GM19043 (cell line): ENCODE results near the gene STARD8.
"Not testable (repeated sequence)": the region's sequence is repeated elsewhere in the genome, so short reads cannot be mapped to it uniquely, and the experiment has no call there.

Source experiments
- ATAC-seq: cut with Tn5 transposase; IDR thresholded peaks from one replicate; pipeline ENCODE4 v1.9.1; 2021; ENCODE audit warnings: low read depth; ENCODE audit not compliant: unreplicated experiment

The STARD8 gene

DNA sequence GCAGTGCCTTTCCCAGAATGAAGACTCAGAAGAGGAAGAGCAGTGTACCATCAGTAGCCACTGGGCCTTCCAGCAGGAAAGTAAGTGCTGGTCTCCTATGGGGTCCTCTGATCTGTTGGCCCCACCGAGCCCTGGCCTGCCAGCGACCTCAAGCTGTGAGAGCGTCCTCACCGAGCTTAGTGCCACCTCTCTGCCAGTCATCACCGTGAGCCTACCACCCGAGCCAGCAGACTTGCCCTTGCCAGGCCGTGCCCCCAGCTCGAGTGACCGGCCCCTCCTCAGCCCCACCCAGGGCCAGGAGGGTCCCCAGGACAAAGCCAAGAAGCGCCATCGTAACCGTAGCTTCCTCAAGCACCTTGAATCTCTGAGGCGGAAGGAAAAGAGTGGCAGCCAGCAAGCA lies 69.7 kb downstream of the STARD8 start:
- no peak for ATAC-seq

DNA sequence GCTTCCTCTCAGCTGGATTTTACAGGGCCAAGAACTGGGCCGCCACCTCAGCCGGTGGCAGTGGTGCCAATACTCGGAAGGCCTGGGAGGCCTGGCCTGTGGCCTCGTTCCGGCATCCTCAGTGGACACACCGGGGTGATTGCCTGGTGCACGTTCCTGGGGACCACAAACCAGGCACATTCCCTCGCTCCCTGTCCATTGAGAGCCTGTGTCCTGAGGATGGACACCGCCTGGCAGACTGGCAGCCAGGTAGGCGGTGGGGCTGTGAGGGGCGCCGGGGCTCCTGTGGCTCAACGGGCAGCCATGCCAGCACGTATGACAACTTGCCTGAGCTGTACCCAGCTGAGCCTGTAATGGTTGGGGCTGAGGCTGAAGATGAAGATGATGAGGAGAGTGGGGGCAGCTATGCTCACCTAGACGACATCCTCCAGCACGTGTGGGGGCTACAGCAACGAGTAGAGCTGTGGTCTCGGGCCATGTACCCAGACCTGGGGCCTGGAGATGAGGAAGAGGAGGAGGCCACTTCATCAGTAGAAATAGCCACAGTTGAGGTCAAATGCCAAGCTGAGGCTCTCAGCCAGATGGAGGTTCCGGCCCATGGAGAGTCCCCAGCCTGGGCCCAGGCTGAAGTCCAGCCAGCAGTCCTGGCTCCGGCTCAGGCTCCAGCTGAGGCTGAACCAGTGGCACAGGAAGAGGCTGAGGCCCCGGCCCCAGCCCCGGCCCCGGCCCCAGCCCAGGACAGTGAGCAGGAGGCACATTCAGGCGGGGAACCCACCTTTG lies 70.4 kb downstream of the STARD8 start:
- no peak for ATAC-seq

DNA sequence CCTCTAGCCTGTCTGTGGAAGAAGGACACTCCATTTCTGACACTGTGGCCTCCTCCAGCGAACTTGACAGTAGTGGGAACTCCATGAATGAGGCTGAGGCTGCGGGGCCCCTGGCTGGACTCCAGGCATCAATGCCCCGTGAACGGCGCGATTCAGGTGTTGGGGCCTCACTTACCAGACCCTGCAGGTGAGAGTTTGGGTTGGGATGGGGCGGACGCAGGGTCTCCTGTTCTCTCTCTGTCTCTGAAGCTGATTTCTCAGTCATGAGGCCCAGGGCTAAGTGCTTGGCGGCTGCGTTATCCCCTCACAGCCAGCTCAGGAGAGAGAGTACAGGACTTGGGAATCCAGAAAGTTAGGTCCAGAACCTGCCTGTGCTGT lies 71.0 kb downstream of the STARD8 start:
- no peak for ATAC-seq

DNA sequence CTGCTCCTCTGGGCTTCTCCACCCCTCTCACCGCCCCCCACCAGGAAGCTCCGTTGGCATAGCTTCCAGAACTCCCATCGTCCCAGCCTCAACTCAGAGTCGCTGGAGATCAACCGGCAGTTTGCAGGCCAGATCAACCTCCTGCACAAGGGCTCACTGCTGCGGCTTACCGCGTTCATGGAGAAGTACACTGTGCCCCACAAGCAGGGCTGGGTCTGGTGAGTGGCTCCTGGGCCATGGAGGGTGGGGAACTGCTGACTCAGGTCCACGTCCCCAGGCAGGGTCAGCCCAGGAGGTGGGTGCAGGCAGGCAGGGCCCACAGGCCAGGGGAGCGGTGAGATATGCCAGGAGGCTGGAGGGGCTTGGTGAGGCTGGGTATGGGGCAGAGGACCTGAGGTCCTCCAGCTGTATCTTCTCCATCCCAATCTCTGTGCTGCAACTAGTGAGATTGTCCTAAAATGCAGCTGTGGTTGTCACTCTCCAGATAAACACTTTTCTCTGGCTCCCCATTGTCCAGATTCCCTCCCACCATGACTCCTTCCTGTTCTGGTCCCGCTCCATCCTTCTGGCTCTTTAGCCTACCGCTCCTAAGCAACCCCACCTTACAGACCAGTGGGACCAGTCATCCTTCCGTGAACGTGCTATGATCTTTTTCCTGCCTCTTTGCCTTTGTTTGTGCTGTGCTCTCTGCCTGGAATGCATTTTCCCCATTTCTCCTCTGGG lies 71.9 kb downstream of the STARD8 start:
- ATAC-seq: no peak

DNA sequence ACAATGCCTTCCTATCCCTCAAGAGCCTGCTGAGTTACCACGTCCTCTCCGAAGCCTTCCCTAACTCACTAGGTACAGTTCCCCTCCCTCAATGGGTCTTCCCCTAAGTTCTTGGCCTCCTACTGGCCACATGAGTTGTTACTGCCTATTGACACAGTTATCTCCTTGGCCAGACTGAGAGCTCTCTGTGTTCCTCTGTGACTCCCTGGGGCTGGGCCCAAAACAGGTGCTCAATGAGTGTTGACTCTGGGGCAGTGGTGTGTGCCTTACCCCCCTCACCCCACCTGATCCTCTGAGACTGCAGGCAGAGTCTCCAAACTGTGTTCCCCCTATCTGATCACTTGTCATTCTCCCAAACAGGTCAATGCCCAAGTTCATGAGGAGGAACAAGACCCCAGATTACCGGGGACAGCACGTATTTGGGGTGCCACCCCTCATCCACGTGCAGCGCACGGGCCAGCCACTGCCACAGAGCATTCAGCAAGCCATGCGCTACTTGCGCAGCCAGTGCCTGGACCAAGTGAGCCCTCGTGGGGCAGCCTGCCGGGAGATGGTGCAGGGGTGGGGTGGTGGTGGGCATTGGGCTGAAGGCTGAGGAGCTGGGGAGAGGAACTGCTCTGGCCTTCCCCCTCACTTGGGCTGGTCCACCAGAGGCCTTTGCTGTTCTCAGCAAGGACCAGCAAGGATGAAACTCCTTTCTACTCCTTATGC lies 72.6 kb downstream of the STARD8 start:
- ATAC-seq: no peak

DNA sequence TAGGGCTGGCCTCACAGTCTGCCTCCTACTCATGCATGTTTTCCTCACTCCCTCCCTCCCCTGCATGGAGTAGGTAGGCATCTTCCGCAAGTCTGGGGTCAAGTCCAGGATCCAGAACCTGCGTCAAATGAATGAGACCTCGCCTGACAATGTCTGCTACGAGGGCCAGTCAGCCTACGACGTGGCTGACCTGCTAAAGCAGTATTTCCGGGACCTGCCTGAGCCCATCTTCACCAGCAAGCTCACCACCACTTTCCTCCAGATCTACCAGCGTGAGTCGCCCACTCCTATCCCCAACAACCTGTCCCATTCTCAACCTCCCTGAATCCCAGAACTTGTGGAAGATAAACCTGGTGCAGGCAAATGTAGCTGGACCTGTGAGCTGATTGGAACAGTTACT lies 73.4 kb downstream of the STARD8 start:
- no peak for ATAC-seq

DNA sequence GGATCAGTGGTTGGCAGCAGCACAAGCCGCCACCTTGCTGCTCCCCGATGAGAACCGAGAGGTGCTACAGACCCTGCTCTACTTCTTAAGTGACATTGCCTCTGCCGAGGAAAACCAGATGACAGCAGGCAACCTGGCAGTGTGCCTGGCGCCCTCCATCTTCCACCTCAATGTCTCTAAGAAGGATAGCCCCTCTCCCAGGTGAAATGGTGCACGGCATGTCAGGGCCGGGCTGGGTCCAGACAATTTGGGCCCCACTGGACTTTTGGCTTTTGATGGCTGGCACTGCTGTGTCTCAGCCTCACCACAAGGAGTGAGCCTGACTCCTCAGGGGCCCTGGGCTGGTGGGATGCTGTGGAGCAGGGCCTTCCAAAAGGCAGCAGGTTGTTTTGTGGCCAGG lies 74.1 kb downstream of the STARD8 start:
- no peak for ATAC-seq

DNA sequence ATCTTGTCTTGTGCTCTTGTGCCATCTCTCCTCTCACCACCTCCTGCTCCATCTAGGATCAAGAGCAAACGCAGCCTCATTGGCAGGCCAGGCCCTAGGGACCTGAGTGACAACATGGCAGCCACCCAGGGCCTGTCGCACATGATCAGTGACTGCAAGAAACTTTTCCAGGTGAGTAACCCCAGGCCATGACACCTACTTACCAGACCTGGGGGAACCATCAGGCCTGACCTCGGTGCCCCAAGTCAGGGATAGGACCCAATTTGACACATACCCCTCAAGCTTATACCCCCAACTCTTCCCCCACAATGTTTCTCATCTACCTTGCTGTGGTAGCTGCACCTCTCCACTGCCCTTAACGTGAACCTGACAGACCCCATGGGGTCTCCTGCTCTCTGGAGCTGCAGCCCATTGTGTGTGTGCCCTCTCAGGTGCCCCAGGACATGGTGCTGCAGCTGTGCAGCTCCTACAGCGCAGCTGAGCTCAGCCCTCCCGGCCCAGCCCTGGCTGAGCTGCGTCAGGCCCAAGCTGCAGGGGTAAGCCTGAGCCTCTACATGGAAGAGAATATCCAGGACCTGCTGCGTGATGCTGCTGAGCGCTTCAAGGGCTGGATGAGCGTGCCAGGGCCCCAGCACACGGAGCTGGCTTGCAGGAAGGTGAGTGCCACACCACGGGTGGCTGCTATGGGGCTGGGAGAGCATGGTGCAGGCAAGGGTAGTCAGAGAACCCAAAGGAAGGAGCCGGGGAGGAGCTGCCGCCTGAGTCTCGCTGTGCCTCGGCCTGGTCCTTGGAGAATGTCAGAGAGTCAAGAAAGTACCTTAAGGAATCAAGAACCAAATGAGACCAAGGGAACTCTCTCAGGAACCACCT lies 74.8 kb downstream of the STARD8 start:
- ATAC-seq: no peak

DNA sequence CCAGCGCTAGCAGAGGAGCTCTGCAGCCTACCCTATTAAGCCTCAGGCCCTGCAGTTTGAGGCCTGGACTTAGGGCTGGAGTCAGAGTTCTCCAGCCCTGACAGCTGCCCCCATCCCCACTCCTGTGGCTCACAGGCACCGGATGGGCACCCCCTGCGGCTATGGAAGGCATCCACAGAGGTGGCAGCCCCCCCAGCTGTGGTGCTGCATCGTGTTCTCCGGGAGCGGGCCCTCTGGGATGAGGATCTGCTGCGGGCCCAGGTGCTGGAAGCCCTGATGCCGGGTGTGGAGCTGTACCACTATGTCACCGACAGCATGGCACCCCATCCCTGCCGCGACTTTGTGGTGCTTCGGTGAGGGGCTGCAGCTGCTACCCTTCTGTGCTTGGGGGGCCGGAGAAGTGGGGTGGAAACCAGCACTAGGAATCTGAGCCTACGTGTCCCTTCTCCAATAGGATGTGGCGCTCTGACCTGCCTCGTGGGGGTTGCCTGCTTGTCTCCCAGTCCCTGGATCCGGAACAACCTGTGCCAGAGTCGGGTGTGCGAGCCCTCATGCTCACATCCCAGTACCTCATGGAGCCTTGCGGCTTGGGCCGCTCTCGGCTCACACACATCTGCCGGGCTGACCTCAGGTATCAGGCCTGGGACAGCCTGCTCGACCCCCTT lies 76.2 kb downstream of the STARD8 start:
- no peak for ATAC-seq

DNA sequence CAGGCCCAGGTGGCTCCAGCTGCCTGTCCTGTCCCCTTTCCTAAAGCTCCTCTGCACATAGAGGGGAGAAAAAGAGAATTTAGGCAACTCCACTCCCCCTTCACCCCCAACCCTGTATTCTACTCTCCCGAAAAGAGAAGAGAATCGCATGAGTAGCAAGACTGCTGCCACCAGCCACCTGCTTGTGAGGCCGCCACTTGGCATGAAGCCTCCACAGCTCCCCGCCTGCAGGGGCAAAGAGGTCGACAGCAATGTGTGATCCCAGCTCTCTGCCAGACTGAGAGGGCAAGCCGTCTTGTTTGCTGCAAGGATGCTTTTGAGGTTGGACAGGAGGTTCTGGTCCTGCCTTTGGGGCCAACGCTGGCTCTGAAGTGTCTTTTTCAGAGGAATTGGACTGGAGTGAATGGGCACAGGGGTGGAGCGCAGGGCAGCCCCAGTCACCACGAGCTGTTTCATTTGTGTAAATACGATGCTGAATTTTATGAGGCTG lies 77.1 kb downstream of the STARD8 start:
- no peak for ATAC-seq

DNA sequence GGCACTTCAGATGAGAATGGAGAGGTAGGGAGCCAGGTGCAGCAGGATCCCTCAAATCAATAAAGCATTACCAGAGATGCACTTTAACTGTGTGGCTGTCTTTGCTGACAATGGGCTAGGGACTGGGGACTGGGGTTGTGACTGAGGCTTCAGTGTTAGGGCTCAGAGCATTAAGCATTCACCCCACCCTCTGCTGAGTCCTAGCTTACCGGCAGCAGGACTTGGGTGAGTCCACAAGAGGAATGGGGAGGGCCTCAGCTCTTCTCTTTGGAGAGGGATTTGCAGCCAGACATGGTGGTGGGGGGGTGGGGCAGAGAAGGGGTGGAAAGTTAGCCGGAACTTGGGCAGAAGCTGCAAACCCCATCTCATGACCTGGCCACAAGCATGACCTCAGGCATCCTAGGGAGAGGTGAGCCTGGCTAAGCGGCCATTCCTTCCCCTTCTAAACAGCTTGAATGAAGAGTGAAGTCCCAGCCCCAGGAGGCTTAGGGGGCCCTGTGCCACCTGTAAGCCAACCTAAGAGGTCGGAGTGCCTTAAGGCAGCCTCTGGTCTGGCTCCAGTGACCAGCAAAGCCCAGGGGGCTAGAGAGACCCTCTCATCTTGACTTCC lies 78.4 kb downstream of the STARD8 start:
- ATAC-seq: no peak

DNA sequence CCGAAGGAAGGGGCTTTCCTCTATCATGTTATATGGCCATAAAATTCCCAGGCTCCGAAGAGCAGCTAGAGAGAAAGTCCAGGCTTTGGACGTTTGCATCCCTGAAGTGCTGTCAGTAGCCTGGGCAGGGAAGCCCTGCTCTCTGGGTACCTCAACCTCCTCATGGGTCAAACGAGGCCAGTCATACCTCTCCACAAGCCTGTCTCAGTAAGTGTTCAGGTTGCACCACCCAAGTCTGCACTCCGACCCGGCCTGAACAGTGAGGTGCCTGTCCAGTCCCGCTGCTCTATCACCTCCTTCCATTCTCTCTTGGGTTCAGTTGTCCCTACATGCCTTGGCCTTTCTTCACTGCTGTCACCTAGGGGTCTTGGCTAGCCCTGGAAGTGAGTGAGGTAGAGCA lies 78.9 kb downstream of the STARD8 start:
- ATAC-seq: no peak

DNA sequence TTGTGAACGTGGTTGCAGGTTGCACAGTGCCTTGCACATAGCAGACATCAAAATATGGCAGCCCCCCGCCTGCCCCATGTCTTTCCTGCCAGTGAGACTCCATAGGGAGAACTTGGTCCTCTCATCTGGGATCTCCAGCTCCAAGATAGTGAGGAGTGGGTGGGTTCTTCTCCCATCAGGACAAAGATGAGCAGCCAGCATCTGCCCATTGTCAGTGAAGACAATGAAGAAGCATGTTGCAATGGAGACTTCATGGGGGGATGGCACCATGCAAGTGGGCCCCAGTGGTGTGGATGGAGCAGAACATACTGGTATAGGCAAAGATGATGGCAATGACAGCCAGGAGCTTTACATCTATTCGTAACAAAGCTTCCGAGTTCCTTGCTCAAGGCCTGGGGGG lies 80.2 kb downstream of the STARD8 start:
- no peak for ATAC-seq

DNA sequence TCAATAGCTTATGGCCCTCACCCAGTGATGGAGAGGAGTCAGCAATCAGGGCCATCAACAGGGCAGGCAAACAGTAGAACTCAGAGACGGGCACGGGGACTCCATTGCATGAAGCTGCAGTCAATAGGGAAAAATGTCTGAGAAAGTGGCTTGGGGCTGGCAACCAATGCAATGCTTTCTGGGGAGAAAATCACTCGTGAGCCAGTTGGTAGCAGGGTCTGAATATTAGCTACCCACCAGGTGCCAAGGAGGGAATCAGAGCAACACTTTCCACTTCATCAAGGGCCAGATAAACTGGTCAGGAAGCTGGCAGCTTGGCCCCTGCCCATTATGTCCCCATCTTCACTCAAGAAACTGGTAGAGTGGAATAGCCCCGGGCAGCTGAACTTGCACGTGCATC lies 80.7 kb downstream of the STARD8 start:
- no peak for ATAC-seq

DNA sequence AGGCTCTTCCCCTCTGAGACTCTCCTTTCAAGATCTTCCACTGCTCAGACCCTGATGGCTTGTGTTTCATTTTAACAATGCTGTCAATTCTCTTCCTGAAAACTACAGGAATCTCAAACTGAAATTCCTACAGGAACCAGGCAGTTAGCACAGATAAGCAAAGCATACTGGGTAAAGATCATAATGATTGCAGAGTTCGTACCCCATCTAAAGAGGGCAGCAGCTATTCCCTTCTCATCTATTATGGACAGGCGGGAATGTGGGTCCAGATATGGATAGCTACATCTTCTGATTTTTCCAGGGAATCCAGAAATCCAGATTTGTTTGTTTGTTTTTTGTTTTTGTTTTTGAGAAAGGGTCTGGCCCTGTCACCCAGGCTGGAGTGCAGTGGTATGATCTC lies 83.8 kb downstream of the STARD8 start:
- no peak for ATAC-seq

DNA sequence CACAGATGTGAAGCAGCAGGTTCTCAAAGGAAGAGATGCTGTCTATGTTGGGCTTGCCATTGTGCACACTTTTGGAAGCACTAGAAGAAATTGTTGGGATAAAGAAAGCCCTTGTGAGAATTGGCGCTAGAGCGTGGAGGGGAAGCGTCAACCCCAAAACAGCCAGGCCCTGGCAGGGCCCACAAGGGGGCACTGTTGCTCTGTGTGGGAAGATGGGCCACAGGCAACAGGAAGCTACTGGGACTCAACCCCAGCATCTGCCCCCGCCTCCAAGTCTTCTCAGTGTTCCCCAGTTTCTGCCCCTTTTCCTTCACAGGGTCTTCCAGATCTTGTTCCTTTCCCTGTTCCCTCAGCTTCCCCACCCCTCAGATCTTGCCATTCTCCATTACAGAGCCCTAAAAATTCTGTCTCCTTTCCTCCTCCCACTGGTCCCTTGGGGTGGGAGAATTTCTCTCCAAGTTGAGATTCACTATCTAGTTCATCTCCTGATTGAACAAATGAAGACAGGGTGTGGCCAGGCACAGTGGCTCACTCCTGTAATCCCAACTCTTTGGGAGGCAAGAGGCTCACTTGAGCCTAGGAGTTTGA lies 85.5 kb downstream of the STARD8 start:
- ATAC-seq: peak; percentile 66

DNA sequence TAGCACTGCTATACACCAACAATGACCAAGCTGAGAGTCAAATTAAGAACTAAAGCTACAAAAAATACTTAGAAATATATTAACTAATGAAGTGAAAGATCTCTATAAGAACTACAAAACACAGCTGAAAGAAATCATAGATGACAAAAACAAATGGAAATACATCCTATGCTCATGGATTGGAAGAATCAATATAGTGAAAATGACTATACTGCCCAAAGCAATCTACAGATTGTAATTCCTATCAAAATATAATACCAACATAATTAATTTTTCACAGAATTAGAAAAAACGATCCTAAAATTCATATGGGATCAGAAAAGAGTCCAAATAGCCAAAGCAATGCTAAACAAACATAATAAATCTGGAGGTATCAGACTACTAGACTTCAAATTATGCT lies 87.8 kb downstream of the STARD8 start:
- ATAC-seq: no peak

DNA sequence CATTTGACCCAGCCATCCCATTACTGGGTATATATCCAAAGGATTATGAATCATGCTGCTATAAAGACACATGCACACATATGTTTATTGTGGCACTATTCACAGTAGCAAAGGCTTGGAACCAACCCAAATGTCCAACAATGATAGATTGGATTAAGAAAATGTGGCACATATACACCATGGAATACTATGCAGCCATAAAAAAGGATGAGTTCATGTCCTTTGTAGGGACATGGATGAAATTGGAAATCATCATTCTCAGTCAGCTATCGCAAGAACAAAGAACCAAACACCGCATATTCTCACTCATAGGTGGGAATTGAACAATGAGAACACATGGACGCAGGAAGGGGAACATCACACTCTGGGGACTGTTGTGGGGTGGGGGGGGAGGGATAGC lies 94.4 kb downstream of the STARD8 start:
- ATAC-seq: not testable (repeated sequence)

DNA sequence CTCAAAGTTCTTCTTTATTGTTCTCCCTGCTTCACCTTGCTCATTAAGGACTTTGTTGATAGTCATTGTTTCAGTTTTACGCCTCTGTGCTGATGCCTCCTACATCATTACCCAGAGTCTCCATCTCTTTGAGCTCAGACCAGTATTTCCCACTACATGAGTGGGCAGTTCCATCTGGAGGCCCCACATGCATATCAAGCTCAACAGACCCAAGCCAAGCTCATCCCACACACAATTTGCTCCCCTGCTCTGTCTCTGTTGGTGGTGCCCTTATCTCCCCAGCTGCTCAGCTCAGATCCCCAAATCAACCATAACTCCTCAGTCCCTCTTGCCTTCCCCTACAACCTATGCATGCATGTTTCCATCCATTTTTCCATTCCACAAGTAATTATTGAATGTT lies 96.3 kb downstream of the STARD8 start:
- no peak for ATAC-seq
